ENCODE measurements around the gene EML4.

- TF ChIP-seq POLR2AphosphoS5 (IDR thresholded peaks at IDR 0.05) (no peak), CTCF (IDR thresholded peaks at IDR 0.05) (no peak), POLR2A (IDR thresholded peaks at IDR 0.05; ENCODE audit: low read depth) (no peak)
Measured at GRCh38 chr2:42325609-42326008, 156.5 kb downstream of the EML4 start.
